Raji (cell line): ENCODE results near the gene SGPL1.

ENCODE experiments used
- POLR2A ChIP-seq: IDR thresholded peaks from 2 replicates; pipeline ENCODE4 v1.6.1; 2011; ENCODE audit warnings: low read depth, low read length, control low read depth; ENCODE audit not compliant: insufficient read depth

SGPL1 gene

DNA sequence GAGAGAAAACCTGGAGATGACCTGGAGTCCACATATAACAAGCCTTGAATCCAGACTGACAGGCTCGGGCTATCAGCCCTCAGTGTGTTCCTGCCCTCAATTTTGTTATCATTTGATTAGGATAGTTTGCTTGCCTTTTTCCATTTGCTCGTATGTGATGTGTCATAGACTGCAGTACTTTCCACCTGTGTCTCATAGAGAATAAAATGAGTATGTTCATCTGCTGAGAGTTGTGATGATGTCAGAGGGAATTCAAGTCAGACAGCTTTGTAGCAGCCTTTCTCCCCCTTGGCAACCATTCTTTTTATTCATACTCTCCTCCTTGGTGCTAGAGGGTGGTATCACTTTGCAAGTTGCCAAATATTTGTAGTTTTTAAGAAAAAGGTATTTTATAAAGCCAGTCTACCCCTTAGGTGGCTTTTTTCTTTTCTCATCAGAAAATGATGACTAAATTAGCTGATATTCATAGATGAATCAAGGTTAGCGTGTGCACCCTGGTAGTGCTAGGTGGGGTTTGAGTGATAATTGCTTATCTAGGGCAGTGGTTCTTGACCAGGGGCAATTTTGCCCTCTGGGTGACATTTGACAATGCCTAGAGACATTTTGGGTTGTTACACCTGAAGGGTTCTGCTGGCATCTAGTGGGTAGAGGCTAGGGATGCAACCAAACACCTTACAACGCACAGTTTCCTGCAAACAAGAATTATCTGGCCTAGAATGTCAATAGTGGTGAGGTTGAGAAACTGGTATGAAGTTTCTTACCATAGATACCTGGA lies 5.4 kb downstream of the SGPL1 start:
- no peak for TF ChIP-seq POLR2A

DNA sequence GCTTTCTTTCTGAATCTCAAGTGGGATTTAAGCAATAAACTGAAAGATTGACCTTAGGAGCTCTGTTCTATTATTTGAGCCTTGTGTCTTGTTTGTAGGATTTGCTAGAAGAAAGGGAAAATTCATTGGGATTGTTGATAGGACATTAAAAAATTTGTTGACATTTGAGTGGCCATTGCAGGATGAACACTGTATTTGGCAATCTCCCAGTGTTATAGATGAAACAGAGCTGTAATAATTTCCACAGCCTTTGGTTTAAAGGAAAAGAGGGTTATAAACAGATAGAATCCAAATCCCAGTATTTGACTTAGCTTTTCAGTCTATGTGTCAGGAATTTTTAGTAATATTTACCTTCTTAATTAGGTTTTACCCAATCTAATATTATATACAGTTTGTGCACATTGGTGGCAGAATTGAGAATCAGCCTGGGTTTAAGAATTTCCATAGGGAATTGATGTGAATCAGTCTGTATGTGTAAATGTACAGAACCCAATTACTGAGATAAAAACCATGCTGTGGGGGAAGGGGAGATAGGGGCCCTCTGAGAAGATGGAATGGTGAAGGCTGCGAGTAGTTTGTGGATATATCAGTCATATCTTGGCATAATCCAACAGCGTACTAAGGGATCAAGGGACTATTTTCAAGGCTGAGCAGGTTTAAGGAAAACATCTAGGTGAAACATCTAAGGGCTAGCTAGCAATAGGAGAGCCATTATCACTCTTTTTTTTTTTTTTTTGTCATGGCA lies 6.5 kb downstream of the SGPL1 start:
- no peak for TF ChIP-seq POLR2A

DNA sequence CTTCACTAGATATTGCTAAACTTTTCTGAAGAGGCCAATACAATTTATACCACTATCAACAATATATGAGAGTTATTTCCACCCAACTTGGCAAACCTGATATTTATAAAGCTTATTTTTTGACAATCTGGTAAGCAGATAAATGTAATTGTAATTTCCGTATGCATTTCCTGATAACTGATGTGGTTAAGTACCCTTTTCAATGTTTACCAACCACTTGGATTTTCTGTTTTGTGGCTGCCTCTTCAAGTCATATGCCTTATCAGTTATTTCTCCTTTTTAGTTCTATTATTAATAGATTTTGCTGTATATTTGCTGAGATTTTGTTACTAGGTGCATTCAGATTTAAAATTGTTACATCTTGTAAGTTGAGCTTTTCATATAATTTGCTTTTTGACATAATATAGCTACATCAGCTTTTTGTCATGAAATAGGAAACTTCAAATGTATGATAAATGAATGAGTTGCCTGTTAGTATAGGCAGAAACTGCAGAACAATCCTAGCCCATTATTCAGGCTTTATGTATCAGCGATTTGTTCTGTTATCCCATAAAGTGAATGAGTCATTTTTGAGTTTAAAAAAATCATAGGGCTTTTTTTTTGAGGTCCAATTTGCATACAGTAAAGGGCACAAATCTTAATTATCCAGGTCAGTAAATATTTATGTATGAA lies 11.5 kb downstream of the SGPL1 start:
- TF ChIP-seq POLR2A = no peak

DNA sequence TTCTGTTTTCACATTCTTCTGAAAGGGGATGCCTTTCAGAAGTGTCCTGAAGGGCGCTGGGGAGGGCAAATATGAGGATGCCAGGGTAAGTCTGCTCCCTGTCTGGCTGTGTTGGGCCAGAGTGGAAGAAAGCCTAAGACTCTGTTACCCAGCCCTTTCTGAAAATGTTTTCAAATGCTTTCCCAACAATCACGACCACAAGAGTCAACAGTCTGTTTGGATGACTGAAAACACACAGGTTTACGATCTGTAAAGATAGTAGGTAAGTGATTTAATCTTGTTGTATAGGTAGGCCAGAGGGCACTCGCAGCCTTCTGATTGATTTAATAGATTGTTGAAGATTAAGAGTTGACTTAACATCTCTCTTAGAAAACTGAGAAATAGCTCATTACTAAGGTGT lies 13.2 kb downstream of the SGPL1 start:
- TF ChIP-seq POLR2A = no peak

DNA sequence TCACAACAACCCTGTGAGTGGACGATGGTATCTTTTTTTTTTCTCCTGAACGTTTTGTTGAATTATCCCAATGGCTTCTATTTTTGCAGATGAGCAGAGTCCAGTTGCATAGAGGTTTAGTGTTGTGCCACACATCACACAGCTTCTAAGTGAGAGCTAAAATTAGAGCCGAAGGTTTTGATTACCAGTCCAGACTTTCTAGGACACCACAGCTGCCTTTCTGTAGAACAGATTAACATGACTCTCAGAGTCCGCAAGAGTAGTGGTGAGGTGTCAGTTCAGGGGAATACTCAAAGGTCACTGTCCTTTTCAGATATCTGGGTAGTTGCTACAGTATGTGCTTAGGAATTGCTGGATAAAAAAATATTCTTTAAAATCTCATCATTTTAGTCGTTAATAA lies 13.8 kb downstream of the SGPL1 start:
- no peak for TF ChIP-seq POLR2A

DNA sequence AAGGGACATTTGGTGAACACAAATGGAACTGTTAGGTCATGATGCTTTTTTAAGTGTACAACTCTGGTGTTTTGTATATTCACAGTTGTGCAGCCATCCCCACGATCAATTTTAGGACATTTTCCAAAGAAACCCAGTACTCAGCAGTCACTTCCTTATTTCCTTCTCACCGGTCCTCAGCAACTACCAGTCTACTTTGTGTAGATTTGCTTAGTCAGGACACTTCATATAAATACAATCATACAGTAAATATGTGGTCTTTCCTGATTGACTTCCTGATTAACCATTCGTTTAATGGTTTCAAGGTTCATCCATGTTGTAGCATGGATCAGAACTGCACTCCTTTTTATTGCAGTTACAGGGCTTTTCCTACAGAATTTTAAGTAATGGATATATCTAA lies 14.4 kb downstream of the SGPL1 start:
- no peak for TF ChIP-seq POLR2A

DNA sequence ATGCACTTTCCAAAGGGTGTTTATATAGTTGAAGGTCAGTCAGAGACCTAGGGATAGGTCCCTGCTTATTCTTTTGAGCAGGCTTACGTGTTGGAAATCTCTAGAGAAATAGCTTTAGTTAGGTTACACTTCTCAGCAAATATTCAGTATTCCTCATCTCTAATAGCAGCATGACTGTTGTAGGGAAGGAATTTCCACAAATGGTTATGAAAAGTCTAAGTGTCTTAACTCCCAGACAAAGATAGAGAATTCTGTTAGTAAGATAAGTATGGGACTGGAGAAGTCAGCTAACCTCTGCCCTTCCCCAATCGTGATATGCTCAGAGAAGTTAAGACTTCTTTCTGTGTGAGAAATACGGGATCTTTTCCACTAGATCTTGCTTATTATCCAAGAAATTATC lies 16.5 kb downstream of the SGPL1 start:
- no peak for TF ChIP-seq POLR2A

DNA sequence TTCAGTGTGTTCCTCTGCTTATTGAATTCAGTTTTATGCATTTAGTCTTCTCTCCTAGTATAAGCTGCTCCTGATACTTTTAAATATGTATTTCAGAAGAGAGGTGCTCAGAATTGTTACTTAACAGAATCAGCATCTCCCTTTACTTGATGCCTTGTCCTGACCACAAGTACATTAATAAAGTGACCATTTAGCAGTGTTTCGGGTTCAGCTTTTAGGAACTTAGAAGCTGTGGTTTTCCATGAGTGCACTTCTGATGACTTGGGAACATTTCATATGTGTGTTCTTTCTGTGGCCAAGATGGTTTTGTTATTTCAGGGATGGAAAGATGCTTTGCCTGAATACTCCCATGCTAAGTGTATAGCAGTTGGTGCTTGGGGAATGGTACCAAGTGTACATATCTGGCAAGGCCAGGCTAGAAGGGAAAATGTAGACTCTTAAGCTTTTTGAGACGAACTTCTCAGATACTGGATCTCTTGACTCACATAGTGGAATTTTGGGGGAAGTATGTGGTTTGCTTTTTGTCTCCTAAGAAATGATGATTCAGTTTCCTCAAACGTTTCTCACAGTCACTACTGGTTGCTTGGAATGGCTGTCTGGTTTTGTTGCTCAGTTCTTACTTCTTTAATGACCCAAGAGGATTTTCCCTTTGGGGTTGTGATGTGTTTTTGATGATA lies 17.2 kb downstream of the SGPL1 start:
- TF ChIP-seq POLR2A = no peak

DNA sequence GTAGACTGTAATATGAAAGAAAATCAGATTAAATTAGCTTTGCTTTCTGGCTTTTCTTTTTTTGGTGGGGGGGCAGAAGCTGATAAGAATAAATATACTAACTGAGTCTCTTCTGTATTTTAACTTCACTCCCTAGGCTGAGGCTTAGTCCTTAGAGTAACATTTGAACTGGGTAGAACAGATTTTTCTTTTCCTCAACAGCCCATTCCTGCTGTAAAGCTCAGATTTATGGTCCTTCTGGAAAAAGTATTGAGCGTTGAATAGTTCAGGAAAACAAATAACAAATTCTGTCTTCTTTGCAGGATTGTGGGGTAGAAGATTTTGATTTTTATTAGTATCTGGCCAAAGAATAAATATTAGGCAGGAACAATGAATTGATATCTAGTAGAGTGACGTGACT lies 17.9 kb downstream of the SGPL1 start:
- TF ChIP-seq POLR2A = no peak

DNA sequence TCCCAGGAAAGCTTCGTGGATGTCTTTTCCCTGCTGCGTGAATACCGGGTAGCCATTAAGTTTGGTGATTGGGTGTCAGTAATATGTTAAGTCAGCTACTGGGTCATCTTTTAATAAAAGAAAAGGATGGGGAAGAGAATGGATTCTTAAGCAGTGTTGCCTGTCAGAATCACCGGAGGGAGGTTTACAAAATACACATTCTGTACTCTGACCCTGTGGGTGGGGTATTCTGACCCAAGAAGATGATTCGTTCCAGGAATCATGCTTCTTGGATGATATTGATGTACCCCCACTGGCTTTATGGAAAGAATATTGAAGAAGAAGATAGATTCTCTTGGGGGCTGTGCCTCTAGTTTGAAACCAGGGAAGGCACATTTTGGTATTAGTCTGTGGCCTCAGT lies 18.3 kb downstream of the SGPL1 start:
- no peak for TF ChIP-seq POLR2A

DNA sequence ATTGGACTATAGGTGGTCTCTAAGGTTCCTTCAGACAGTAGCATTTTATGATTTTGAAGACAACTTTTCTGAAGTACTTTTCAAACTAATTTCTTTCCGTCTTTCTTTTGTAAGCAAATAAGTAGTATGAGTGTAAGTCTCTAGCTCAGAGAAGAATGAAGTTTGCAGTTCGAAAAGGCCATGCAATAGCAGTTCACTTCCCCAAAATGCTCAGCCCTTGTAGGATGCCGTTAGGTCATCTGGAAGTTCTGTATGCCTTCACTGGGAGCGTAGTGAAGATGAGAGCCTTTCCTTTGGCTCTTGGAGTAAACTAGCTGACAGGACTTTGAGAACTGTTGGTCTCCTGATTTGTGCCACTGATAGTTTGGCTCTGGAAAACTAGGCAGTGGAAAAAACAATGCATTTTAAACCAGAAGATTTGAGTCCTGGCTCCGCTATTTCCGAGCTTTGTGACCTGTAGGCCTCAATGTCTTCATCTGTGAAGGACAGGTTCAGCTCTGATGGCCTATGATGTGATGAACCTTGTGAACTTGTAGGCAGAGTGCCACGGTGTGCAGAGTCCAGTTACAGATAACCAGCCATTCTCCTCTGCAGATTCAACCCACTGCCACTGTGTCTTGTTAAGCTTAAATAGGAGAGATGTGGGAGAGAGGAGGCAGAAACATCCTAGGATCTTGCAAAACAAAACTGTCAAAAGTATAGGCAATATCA lies 18.8 kb downstream of the SGPL1 start:
- no peak for TF ChIP-seq POLR2A

DNA sequence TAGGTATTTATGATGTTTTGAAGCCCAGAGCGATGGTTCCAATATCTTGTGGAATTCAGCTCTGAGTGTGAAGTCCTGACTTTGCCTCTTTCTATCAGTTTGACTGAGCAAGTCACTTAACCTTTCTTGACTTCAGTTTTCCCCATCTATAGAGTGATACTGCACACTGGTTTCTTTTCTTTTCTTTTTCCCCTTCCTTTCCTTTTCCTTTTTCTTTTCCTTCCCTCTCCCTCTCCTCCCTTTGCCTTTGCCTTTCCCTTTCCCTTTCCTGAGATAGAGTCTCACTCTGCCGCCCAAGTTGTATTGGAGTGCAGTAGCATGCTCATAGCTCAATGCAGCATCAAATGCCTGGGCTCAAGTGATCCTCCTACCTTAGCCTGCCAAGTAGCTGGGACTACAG lies 20.6 kb downstream of the SGPL1 start:
- no peak for TF ChIP-seq POLR2A

DNA sequence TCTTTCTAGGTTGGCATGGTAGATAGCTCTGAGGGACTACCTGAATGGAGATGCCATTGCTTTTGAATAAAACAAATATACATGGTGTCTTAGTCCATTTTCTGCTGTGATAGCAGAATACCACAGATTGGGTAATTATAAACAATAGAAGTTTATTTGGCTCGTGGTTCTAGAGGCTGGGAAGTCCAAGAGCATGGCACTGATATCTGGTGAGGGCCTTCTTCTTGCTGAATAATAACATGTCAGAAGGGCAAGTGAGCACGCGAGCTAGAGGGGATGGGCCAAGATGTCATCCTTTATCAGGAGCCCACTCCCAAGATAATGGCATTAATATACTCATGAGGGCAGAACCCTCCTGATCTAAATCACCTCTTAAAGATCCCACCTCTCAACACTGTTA lies 21.9 kb downstream of the SGPL1 start:
- no peak for TF ChIP-seq POLR2A

DNA sequence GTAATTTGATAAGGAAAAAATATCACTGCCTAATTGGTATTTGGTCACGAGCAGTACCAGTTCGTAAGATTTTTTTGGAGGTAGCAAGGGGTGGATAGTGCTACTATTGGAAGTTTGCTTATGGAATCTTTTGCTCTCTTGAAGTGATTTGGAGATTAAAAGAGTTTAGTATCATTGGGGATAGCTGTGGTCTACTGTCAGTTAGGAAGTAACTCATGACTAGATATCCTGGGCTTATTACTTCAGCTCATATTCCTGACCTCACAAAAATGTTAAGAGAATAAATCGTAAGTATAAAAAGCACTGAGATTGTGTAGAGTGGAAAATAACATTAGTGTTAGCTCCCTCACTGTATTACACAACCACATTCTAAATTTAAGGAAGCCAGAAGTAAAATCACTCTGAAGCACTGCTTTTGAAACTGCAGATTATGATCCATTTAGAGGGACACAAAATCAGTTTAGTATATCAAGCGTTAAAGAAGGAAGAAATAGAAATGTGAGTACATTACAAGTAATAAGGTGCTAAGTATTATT lies 22.6 kb downstream of the SGPL1 start:
- no peak for TF ChIP-seq POLR2A

DNA sequence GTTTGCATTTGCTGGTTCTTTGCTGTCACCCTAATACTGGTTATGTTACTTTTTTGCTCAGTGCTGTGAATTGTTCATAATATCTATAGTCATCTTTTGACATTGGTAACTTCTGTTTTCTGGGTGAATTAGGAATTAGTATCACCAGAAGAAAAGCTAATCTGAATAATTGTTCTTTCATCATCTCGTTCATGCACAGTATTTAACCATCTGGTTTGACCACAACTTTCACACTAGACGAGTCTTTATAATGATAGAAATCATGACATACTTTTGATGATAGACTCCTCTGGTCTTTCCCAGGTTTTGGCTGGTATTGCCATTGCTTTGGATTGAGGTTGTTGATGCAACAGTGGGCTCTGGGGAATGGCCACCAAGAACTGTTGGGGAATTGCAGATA lies 25.1 kb downstream of the SGPL1 start:
- no peak for TF ChIP-seq POLR2A
